SK-N-DZ (cell line): ENCODE results near the gene CFAP74.
A peak's percentile ranks its signal among the peaks of the same experiment; 100 is the strongest.

Experiments used
- DNase-seq: peaks from one replicate; pipeline ENCODE4 v3.0.0-alpha.2; 2015; ENCODE audit warnings: low spot score

Gene CFAP74

DNA sequence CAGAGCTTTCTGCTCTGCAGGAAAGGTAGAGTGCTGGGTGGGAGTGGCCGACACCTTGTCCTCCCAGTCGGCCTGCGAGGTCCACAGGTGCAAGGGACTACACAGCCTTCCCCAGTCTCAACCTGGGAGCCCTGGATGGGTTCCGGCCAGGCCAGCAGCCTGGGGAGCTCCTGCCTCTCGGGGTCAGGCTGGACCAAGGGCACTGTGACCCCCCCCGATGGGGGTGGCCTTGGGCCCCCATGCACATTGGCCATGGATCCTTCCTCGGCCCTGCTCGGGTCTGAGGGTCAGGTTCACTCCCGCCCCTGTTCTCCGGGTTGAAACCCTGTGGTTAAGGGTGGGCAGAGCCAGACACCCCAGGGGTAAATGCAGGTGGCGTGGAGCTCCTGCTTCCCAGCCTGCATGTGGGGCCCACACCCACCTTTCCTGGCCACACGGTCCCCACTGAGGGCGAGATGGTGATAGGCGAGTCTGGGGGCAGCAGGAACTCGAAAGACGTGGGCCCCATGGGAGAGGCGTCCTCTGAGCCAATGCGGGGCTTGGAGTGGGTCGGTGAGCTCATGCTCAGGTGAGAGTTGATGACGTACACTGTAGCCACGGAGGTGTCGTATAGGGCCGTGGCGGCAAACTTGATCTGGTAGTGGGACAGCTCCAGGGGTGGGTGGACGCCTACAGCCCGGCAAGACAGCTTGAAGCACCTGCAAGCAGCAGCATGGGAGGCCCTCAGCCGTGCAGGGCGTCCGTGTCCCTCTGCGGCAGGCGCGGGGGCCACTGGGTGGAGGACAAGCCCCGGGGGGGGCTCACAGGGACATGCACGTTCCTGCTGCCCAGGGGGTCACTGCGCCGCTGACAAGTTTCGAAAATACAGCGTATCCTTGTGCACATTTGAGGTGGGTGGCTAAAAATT lies 73.7 kb downstream of the CFAP74 start:
- no peak for DNase-seq

- no peak for DNase-seq
These were observed 74.4 kb downstream of the CFAP74 start for GRCh38 chr1:1929102-1929638.

DNA sequence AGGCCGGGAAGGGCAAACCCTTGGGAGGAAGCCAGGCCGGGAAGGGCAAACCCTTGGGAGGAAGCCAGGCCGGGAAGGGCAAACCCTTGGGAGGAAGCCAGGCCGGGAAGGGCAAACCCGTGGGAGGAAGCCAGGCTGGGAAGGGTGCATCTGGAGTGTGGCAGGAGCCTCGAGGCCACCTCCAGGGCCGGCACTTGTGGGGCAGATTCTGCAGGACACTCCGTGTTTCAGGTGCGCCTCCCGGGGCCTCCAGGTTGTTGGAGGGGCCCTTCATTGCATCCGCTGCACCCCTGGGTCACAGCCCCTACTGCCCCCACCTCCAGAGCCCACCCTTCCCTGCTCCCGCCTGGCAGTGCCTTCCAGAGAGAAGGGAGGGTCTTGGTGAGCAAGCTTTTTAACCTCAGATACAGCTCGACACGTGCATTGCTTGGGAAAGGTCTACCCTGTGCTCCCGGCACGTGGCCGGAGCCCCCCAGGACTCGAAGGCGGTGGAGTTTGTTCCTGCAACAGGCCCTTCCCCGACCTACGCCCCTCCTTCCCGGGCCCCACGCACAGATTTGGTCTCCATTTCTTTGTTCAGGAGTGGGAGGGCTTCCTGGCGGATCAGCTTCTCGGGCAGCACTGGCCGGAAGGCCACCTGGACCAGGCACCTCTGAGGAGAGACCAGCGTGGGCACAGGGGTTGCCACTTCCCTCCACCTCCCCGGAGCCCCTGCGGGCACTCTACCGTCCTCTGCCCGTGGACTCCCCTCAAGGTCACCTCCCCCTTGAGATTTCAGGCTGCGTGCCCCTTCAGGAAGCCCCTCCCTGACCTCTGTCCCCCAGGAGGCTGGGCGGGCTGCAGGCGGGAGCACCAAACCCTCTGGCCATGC lies 75.1 kb downstream of the CFAP74 start:
- DNase-seq, result no peak

DNA sequence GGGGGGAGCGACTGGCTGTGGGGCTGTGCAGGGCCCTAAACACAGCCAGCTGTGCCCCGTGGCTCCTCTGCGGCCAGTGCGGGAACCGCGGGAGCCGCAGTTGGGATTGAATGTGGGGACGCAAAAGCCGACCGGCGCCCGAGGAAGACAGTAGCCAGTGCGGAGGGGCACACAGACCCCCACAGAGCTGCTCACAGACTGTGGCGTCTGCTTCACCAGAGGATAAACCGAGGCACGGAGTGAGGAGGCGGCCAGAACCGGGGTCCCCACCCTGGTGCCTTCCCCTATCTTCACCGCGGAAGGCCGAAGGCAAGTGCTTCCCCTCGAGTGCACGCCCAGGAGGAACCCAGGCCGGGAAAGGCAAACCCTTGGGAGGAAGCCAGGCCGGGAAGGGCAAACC lies 75.8 kb downstream of the CFAP74 start:
- no peak for DNase-seq

DNA sequence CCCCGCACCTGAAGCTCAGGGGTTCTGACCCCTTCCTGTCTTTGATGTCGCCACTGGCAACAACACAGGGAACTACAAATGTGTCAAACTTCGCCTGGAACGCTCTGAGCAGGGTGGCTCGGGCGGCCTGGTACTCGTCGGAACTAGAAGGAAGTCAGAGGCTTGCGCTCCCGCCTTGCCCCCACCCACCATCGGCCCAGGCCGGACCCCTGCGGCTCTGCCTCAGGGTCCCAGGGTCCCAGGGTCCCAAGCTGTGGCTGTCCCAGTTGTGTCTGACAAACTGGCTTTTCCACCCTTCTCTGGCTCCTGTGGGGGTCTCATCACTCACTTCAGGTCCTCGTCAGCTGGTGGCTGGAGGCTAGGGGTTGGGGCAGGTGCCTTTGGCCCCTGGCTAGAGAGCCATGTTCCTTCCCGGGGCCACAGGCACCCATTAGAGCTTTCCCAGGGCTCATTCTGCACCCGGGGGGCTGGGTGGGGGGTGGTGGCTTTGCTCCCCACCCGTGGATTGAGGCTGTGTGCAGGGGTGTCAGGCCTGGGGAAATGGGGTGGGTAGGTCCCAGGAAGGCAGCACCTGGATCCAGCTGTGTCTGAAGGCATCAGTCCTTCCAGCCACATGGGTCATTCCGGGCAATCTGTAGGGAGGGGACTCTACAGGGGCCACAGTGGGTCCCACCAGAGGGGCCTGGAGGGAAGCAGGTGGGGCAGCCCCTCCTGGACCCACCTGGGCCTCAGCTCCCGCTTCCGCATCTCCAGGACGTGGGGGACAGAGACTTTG lies 76.5 kb downstream of the CFAP74 start:
- DNase-seq, result no peak

- no peak for DNase-seq
These were observed 77.2 kb downstream of the CFAP74 start for GRCh38 chr1:1926346-1926811.

DNA sequence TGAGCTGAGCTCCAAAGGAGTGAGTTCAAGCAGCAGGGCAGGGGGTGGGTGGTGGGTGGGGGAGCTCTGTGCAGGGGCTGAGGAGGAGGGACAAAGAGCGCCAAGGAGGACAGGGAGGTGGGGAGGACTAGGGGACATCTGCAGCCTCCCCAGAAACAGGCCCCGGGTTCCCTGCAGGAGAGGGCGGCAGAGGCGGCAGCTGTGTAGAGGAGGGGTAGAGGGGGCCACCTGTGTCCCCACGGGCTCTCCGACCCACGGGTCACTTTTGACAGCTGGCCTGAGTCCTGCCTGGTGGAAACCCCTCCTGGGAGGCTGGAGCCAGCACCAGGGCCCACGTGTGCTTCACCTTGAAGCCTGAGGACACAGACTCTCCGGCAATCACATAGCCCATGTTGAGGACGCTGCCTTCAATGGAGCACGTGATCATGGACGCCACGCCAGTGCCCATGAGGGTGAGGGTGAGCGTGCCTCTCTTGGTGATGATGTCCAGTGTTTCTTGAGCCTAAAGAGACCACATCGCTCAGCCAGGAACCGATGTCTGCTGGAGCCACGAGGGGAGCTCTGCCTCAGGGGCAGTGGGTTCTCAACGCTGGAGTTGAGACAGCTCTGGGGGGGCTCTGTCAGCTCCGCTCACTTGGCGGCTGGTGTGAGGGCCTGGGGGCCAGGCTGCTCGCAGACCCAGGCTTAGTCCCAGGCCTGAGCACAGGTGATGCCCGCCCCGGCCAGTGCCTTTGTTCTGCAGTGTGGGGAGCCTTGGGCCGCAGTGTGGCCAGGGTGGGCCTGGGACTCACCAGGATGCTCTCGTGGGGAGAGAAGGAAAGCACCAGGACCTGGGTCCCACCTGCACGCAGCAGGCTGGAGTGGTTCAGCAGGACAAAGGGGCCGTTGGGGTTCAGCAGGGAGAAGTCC lies 77.9 kb downstream of the CFAP74 start:
- no peak for DNase-seq

DNA sequence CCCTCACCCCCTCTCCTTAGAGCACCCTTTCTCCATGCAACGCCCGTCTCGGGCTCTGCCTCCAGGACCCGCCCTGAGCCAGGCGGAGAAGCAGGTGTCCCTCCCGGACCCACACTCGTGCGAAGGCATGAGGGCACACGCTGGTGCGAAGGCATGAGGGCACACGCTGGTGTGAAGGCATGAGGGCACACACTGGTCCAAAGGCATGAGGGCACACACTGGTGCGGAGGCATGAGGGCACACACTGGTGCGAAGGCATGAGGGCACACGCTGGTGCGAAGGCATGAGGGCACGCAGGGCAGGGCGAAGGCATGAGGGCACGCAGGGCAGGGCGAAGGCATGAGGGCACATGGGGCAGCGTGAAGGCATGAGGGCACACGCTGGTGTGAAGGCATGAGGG lies 78.7 kb downstream of the CFAP74 start:
- no peak for DNase-seq

- no peak for DNase-seq
These were observed 79.2 kb downstream of the CFAP74 start for GRCh38 chr1:1924386-1924785.

DNA sequence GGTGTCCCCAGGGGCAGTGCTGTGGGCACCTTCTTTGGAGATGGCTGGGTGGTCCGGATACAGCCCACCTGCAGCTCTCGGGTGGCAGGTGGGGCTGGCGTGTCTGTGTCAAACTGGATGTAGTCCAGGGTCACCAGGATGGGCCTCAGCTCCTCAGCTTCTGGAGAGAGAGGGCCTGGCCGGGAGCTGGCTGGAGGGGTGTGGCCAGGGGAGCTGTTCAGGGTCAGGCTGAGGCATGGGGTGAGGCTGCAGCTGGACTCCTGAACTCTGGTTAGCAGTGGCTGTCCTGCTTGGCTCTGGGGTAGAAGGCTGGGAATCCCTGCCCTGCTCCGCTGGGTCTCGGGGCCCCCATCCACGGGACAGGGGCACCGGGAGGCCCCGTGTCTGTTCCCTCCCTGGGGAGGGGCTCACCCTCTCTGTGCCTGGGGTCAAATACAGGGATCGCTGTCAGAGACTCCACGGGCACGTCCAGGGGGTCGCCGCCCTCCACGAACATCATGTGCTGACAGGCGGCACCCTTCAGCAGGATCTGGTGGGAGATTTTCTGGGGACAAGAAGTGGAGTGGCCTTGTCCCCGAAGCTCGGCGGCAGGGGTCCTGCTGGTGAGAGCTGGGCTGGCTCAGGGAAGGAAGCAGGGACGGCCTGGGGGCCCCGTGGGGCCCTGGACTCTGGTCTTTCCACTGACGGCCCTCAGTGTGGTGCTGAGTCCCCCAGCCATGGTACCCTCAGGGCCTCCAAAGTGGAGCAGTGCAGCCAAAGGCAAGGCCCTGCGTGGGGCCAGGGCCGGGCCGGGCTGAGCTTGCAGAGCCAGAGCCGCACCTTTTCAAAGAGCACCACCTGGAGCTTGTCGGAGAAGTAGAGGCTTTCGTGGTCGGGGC lies 80.4 kb downstream of the CFAP74 start:
- DNase-seq, result no peak

GRCh38 chr1:1922702-1922955 lies 81.0 kb downstream of the CFAP74 start:
- DNase-seq, result no peak

DNA sequence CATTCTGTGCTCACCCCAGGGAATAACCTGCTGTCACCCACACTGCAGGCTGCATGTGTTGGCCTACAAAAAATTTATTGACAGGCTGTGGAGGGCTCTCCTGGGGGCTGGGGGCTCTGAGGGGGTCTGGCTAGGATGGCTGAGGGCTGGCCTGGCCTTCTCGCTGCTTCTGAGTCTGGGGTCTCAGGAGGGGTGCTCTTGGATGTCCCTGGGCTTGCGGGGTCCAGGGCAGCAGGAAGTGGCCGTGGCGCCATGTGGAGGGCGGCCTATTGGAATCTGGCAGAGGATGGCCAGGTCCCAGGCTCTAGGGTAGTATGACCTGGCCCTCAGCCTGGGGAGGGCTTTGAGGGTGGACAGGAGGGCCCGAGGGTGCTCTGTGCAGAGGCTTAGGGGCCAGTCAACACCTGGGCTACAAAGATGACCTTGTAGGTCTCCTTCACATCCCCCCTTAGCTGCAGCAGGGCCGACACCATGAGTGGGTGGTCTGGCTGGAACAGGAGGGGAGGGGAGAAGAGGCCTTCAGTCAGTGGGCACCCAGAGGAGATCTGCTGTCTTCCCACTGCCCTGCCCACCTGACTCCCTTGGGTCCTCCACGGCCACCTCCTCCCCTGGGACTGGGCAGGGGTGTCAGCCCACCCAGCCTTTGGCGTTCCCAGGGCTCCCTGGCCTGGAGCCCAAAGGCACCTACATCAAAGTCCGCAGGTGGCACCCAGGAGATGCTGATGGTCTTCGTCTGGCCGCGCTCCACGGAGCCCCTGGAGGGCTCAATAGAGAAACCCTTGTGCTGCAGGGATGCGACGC lies 81.5 kb downstream of the CFAP74 start:
- no peak for DNase-seq

- no peak for DNase-seq
These were observed 82.1 kb downstream of the CFAP74 start for GRCh38 chr1:1921459-1921862.

GRCh38 chr1:1920608-1921458 lies 82.8 kb downstream of the CFAP74 start:
- DNase-seq, result no peak

DNA sequence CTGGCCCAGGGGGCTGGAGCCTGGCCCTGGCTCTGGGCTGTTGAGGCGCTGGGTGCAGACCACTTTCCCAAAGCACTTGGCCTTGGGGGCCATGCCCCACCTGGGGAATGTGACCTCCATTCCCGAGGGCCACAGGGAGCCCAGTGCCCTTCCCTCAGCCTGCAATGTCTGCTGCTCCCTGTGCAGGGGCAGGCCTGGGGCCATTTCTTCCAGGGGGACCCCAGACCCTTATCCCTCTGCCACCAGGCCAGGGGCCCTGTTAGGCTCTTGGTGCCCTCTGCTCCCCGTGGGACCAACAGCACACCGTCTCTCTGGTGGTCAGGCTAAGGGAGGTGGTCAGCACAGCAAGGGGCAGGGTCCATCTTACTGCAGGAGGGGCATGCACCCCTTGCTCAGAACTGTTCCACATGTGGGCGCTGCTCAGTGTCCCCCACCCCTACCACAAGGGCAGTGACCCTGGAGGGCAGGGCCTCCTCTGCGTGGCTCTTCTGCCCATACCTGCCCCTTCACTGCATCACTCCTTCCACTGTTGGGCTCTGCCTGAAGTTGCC lies 83.5 kb downstream of the CFAP74 start:
- DNase-seq, result no peak

GRCh38 chr1:1919304-1920056 lies 84.1 kb downstream of the CFAP74 start:
- DNase-seq, result peak; percentile 94

DNA sequence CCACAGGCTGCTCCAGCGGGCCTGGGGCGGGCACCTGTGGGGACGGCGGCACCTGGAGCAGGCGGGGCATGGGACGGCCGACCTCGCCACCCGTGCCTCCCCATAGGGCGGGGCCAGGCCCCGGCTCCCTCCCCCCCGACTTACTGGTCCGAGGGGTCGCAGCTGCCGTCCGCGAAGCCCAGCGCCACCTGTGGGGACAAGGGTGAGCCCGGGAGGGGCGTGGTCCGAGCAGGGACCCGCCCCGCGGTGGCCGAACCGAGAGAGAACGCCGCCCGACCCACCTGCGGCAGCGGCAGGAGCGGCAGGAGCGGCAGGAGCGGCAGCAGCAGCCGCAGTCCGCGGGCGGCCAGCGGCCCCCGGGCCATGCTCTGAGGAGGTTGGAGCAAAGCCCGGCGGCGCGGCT lies 84.7 kb downstream of the CFAP74 start, which contains the start of gene TMEM52:
Gene TMEM52 (minus strand): TSS at position 379 of the 403 bp plus-strand sequence. CDS start 14 bp downstream, at position 365.
- no peak for DNase-seq
